Naive thymus-derived CD4-positive, alpha-beta T cell (primary cell): ENCODE data around the gene SRRM2. TPM values are rescaled to one million over a fixed set of nuclear protein-coding genes. Genes with fewer than 3 reads are reported as not detected.

ENCODE experiments used
- ATAC-seq: fragments of 150-1000 bp; cut with Tn5 transposase; 2 replicates; pipeline ENCODE4 v1.10.0; 2021; ENCODE audit warnings: mild to moderate bottlenecking, moderate library complexity
- CTCF ChIA-PET: fragments of 350-600 bp; sonication (Branson Sonifier 250); formaldehyde crosslinking; loops from one replicate; lab custom pipeline; 2021; ENCODE audit warnings: antibody characterized with exemption; lab: Charles Lee
- POLR2A ChIA-PET: fragments of 350-600 bp; sonication (Branson Sonifier 250); formaldehyde crosslinking; loops from one replicate; lab custom pipeline; 2021; ENCODE audit warnings: antibody characterized with exemption, inconsistent platforms; lab: Charles Lee
- DNase-seq, 9 donors: peaks; one replicate each; pipeline versions ENCODE4 v3.0.0 to v3.0.0-alpha.2; 2020 to 2022; ENCODE audit warnings: mixed read lengths in 1 of 9
- H3K27ac ChIP-seq: one replicate; pipeline ENCODE4 v1.7.0; 2013; ENCODE audit warnings: mild to moderate bottlenecking, low read depth, low read length, moderate library complexity
- H3K27me3 ChIP-seq, 2 donors: one replicate each; pipeline ENCODE4 v1.7.0; 2013; ENCODE audit warnings: low read length in 2 of 2, mild to moderate bottlenecking in 2 of 2, moderate library complexity in 2 of 2; ENCODE audit not compliant: control insufficient read depth in 2 of 2, insufficient read depth in 2 of 2
- H3K36me3 ChIP-seq, 3 experiments: 1 replicate in 2 of 3; 2 replicates in 1 of 3; pipeline ENCODE4 v1.7.0; 2013; ENCODE audit warnings: low read length in 3 of 3, mild to moderate bottlenecking in 3 of 3, moderate library complexity in 1 of 3; ENCODE audit not compliant: insufficient read depth in 3 of 3, control insufficient read depth in 2 of 3
- H3K4me1 ChIP-seq, 2 donors: one replicate each; pipeline ENCODE4 v1.7.0; 2013; ENCODE audit warnings: low read length in 2 of 2, mild to moderate bottlenecking in 2 of 2, moderate library complexity in 1 of 2; ENCODE audit not compliant: control insufficient read depth in 2 of 2, insufficient read depth in 2 of 2
- H3K4me3 ChIP-seq: 2 replicates; pipeline ENCODE4 v1.7.0; 2013; ENCODE audit warnings: mild to moderate bottlenecking, low read length
- H3K9me3 ChIP-seq, 3 experiments: 1 replicate in 2 of 3; 2 replicates in 1 of 3; pipeline ENCODE4 v1.7.0; 2013; ENCODE audit warnings: low read length in 3 of 3; ENCODE audit not compliant: control insufficient read depth in 2 of 3
- H3K27ac Mint-ChIP-seq, 9 donors: one replicate each; pipeline ENCODE4 v1.8.0; 2020 to 2022; ENCODE audit warnings: mixed read lengths in 9 of 9, mild to moderate bottlenecking in 8 of 9, moderate library complexity in 5 of 9, inconsistent platforms in 2 of 9
- H3K27me3 Mint-ChIP-seq, 5 donors: one replicate each; pipeline ENCODE4 v1.8.0; 2021 to 2022; ENCODE audit warnings: mixed read lengths in 5 of 5, mild to moderate bottlenecking in 1 of 5
- H3K36me3 Mint-ChIP-seq, 5 donors: one replicate each; pipeline ENCODE4 v1.8.0; 2020 to 2022; ENCODE audit warnings: mixed read lengths in 5 of 5, mild to moderate bottlenecking in 3 of 5, inconsistent platforms in 1 of 5
- H3K4me1 Mint-ChIP-seq, 7 donors: one replicate each; pipeline ENCODE4 v1.8.0; 2020 to 2022; ENCODE audit warnings: mixed read lengths in 7 of 7, mild to moderate bottlenecking in 3 of 7, inconsistent platforms in 1 of 7
- H3K4me3 Mint-ChIP-seq, 10 donors: one replicate each; pipeline ENCODE4 v1.8.0; 2020 to 2022; ENCODE audit warnings: mild to moderate bottlenecking in 10 of 10, mixed read lengths in 10 of 10, moderate library complexity in 6 of 10, inconsistent platforms in 2 of 10
- H3K9me3 Mint-ChIP-seq, 11 donors: one replicate each; pipeline ENCODE4 v1.8.0; 2020 to 2022; ENCODE audit warnings: mixed read lengths in 11 of 11, mild to moderate bottlenecking in 4 of 11, inconsistent platforms in 1 of 11, moderate library complexity in 1 of 11
- intact Hi-C, 2 donors: fragments of 100-400 bp; cut with micrococcal nuclease; formaldehyde crosslinking; loops; one replicate each; pipeline ENCODE4 v1.15.1; 2023
- polyA plus RNA-seq, 2 donors: library from polyadenylated mRNA; unstranded; fragments of 300-500 nt; fragmentation: Illumina TruSeq; gene quantifications; one replicate each; pipeline ENCODE4 v1.2.3, GENCODE V29; 2021
- total RNA-seq, 6 experiments: library from RNA in 5 of 6; stranded (reverse) in 5 of 6; gene quantifications; 1 replicate in 5 of 6; 2 replicates in 1 of 6; pipeline ENCODE4 v1.2.3 and lab custom pipeline; 2021 to 2026

Gene SRRM2
- total and polyA plus RNA-seq, 7 experiments from 2014 or later = 52.1 to 1,259 (median 1,016) TPM

- Histone ChIP-seq H3K4me1 (peaks cover 6 to 15% of the 10 kb centered on the region in 2 donors), H3K9me3 (no peaks in the 10 kb centered on the region), H3K27me3 (no peaks in the 10 kb centered on the region), H3K4me3 (no peak overlapping the region), H3K27ac (no peak overlapping the region), H3K36me3 (peaks cover 0 to 4% (median 0%) of the 10 kb centered on the region in 3 experiments)
- peaks cover 0 to 17% (median 7%) of the 10 kb centered on the region in 5 donors for H3K36me3 Mint-ChIP-seq
- H3K4me3 Mint-ChIP-seq = no peak overlapping the region
- ChIA-PET POLR2A (interaction anchor here (0.6 kb wide), 1 partner anchor 55 kb away, joined by 3 read pairs; no protein-coding TSS in a partner anchor), CTCF (no interaction called here)
- peaks cover 0 to 1% (median 0%) of the 10 kb centered on the region in 5 donors for H3K27me3 Mint-ChIP-seq
- H3K27ac Mint-ChIP-seq = peak overlapping the region in 1 of 9 donors; percentile 25
- intact Hi-C loops = no loop called here
- ATAC-seq (no peak), DNase-seq (no peak)
- H3K9me3 Mint-ChIP-seq = peaks cover 0 to 6% (median 0%) of the 10 kb centered on the region in 11 donors
- H3K4me1 Mint-ChIP-seq = peaks cover 4 to 26% (median 18%) of the 10 kb centered on the region in 7 donors
Observed at GRCh38 chr16:2748757-2749455, 3.5 kb upstream of the SRRM2 start.

GRCh38 chr16:2749476-2749875 lies 3.0 kb upstream of the SRRM2 start:
- Histone ChIP-seq H3K4me3 (no peak overlapping the region), H3K27ac (no peak overlapping the region), H3K4me1 (peaks cover 11 to 18% of the 10 kb centered on the region in 2 donors), H3K9me3 (no peaks in the 10 kb centered on the region), H3K27me3 (no peaks in the 10 kb centered on the region), H3K36me3 (peaks cover 0 to 4% (median 0%) of the 10 kb centered on the region in 3 experiments)
- Mint-ChIP-seq H3K27me3 (peaks cover 0 to 1% (median 0%) of the 10 kb centered on the region in 5 donors), H3K4me3 (no peak overlapping the region), H3K27ac (peak overlapping the region in 1 of 9 donors; percentile 17), H3K36me3 (peaks cover 0 to 21% (median 9%) of the 10 kb centered on the region in 5 donors), H3K4me1 (peaks cover 10 to 30% (median 24%) of the 10 kb centered on the region in 7 donors), H3K9me3 (peaks cover 0 to 6% (median 0%) of the 10 kb centered on the region in 11 donors)
- ChIA-PET POLR2A (no interaction called here), CTCF (no interaction called here)
- ATAC-seq (no peak), DNase-seq (no peak)
- intact Hi-C loops = no loop called here

GRCh38 chr16:2749936-2750335 lies 2.5 kb upstream of the SRRM2 start:
- Histone ChIP-seq H3K4me1 (peaks cover 15 to 22% of the 10 kb centered on the region in 2 donors), H3K9me3 (no peaks in the 10 kb centered on the region), H3K27ac (no peak overlapping the region), H3K36me3 (peaks cover 0 to 4% (median 0%) of the 10 kb centered on the region in 3 experiments), H3K27me3 (no peaks in the 10 kb centered on the region), H3K4me3 (no peak overlapping the region)
- peaks cover 0 to 25% (median 13%) of the 10 kb centered on the region in 5 donors for H3K36me3 Mint-ChIP-seq
- intact Hi-C loops = no loop called here
- H3K4me3 Mint-ChIP-seq = peak overlapping the region in 1 of 10 donors; percentile 58
- no peak for ATAC-seq
- peaks cover 0 to 6% (median 0%) of the 10 kb centered on the region in 11 donors for H3K9me3 Mint-ChIP-seq
- ChIA-PET POLR2A (interaction anchor here (0.9 kb wide), 1 partner anchor 68 kb away, joined by 3 read pairs; no protein-coding TSS in a partner anchor), CTCF (no interaction called here)
- H3K4me1 Mint-ChIP-seq = peaks cover 14 to 35% (median 28%) of the 10 kb centered on the region in 7 donors
- H3K27ac Mint-ChIP-seq = peak overlapping the region in 3 of 9 donors; percentile 96 to 100 (median 98)
- DNase-seq = no peak
- peaks cover 0 to 1% (median 0%) of the 10 kb centered on the region in 5 donors for H3K27me3 Mint-ChIP-seq

- intact Hi-C loops = loop anchor here (1.0 to 2.0 kb wide), 10 partner anchors 26 to 322 kb away; partner anchors contain the start of genes ELOB (in 2 of the 2), KCTD5 (in 2 of the 2), CCNF (in 1 of the 2) and FLYWCH2 (in 1 of the 2)
- peak overlapping the region; percentile 96 to 100 (median 99) for H3K27ac Mint-ChIP-seq
Observed at GRCh38 chr16:2751577-2752034, 832 bp upstream of the SRRM2 start.

GRCh38 chr16:2752850-2753732 lies 653 bp downstream of the SRRM2 start:
- Histone ChIP-seq H3K36me3 (peaks cover 5 to 27% (median 8%) of the 10 kb centered on the region in 3 experiments), H3K4me1 (peaks cover 35 to 40% of the 10 kb centered on the region in 2 donors), H3K4me3 (peak overlapping the region; percentile 68), H3K27me3 (no peaks in the 10 kb centered on the region), H3K9me3 (no peaks in the 10 kb centered on the region), H3K27ac (peak overlapping the region; percentile 100)
- Mint-ChIP-seq H3K4me3 (peak overlapping the region; percentile 89 to 98 (median 94)), H3K27me3 (no peaks in the 10 kb centered on the region), H3K36me3 (peaks cover 10 to 43% (median 27%) of the 10 kb centered on the region in 5 donors), H3K9me3 (peaks cover 0 to 8% (median 0%) of the 10 kb centered on the region in 11 donors), H3K27ac (peak overlapping the region; percentile 91 to 100 (median 98)), H3K4me1 (peaks cover 44 to 65% (median 57%) of the 10 kb centered on the region in 7 donors)
- DNase-seq (peak in 1 of 9 donors; percentile 59), ATAC-seq (peak; percentile 54)
- intact Hi-C loops = loop anchor here (1.0 to 2.0 kb wide), 11 partner anchors 19 to 324 kb away; partner anchors contain the start of genes ELOB (in 2 of the 2), KCTD5 (in 2 of the 2), CCNF (in 1 of the 2) and FLYWCH2 (in 1 of the 2)
- POLR2A ChIA-PET = interaction anchor here (0.6 to 5.2 kb wide), 11 partner anchors 15 to 1744 kb away, joined by 3 to 66 read pairs (median 4); partner anchors contain the start of genes AMDHD2, ELOB and FLYWCH1
- CTCF ChIA-PET = no interaction called here

More at GRCh38 chr16:2751577-2752034, 832 bp upstream of the SRRM2 start:
- Mint-ChIP-seq H3K4me1 (peaks cover 31 to 50% (median 44%) of the 10 kb centered on the region in 7 donors), H3K4me3 (peak overlapping the region in 9 of 10 donors; percentile 89 to 98 (median 93)), H3K9me3 (peaks cover 0 to 6% (median 0%) of the 10 kb centered on the region in 11 donors), H3K36me3 (peaks cover under 1 to 34% (median 15%) of the 10 kb centered on the region in 5 donors), H3K27me3 (no peaks in the 10 kb centered on the region)
- H3K27ac ChIP-seq = peak overlapping the region; percentile 100
- H3K4me1 ChIP-seq = peaks cover 32 to 39% of the 10 kb centered on the region in 2 donors
- H3K36me3 ChIP-seq = peaks cover 0 to 12% (median 0%) of the 10 kb centered on the region in 3 experiments
- no peak for ATAC-seq
- CTCF ChIA-PET = no interaction called here
- DNase-seq = no peak
- no peaks in the 10 kb centered on the region for H3K27me3 ChIP-seq
- POLR2A ChIA-PET = interaction anchor here (0.9 to 5.2 kb wide), 7 partner anchors 10 to 861 kb away, joined by 3 to 66 read pairs (median 4); partner anchors contain the start of genes ELOB and KCTD5
- H3K4me3 ChIP-seq = peak overlapping the region; percentile 68
- no peaks in the 10 kb centered on the region for H3K9me3 ChIP-seq
